HG03432 (cell line): Measurements from ENCODE around the gene RPS4Y2.

Experiments
- ATAC-seq: cut with Tn5 transposase; IDR thresholded peaks from one replicate; pipeline ENCODE4 v1.9.1; 2021; ENCODE audit warnings: mild to moderate bottlenecking, moderate library complexity; ENCODE audit not compliant: unreplicated experiment

The RPS4Y2 gene

GRCh38 chrY:20817067-20817466 is 61.2 kb downstream of the RPS4Y2 start:
- ATAC-seq = no peak
